ENCODE results near the gene FTH1. TPM values are rescaled to one million over a fixed set of nuclear protein-coding genes. Genes with fewer than 3 reads are reported as not detected.

Gene FTH1
- total RNA-seq, 1 donor from 2014 or later, result 1,669 TPM

- H3K27me3 Mint-ChIP-seq, result no peaks in the 10 kb centered on the region
- peaks cover 27% of the 10 kb centered on the region for H3K4me1 Mint-ChIP-seq (ENCODE audit: low read depth)
- peak overlapping the region; percentile 95 for H3K4me3 Mint-ChIP-seq (ENCODE audit: low read depth)
- peak overlapping the region; percentile 76 for H3K27ac Mint-ChIP-seq
- no peak for TF ChIP-seq CTCF (IDR thresholded peaks at IDR 0.05; ENCODE audit: unreplicated experiment)
- peaks cover 34% of the 10 kb centered on the region for H3K36me3 Mint-ChIP-seq (ENCODE audit: insufficient read depth)
- no peaks in the 10 kb centered on the region for H3K9me3 Mint-ChIP-seq (ENCODE audit: low read depth)
- no peak for DNase-seq (ENCODE audit: low spot score, unreplicated experiment)
Observed at GRCh38 chr11:61964058-61964665, 3.3 kb downstream of the FTH1 start.

- peaks cover 34% of the 10 kb centered on the region for H3K36me3 Mint-ChIP-seq (ENCODE audit: insufficient read depth)
- H3K4me1 Mint-ChIP-seq (ENCODE audit: low read depth), result peaks cover 22% of the 10 kb centered on the region
- peak overlapping the region; percentile 42 for H3K4me3 Mint-ChIP-seq (ENCODE audit: low read depth)
- H3K27me3 Mint-ChIP-seq, result no peaks in the 10 kb centered on the region
- no peak for DNase-seq (ENCODE audit: low spot score, unreplicated experiment)
- TF ChIP-seq CTCF (IDR thresholded peaks at IDR 0.05; ENCODE audit: unreplicated experiment), result no peak
- H3K27ac Mint-ChIP-seq, result peak overlapping the region; percentile 76
- H3K9me3 Mint-ChIP-seq (ENCODE audit: low read depth), result no peaks in the 10 kb centered on the region
Observed at GRCh38 chr11:61963282-61964057, 4.0 kb downstream of the FTH1 start.

GRCh38 chr11:61963016-61963281 is 4.5 kb downstream of the FTH1 start:
- H3K27ac Mint-ChIP-seq, result peak overlapping the region; percentile 73
- no peak for DNase-seq (ENCODE audit: low spot score, unreplicated experiment)
- H3K4me3 Mint-ChIP-seq (ENCODE audit: low read depth), result no peak overlapping the region
- H3K9me3 Mint-ChIP-seq (ENCODE audit: low read depth), result no peaks in the 10 kb centered on the region
- peaks cover 36% of the 10 kb centered on the region for H3K36me3 Mint-ChIP-seq (ENCODE audit: insufficient read depth)
- H3K4me1 Mint-ChIP-seq (ENCODE audit: low read depth), result peaks cover 18% of the 10 kb centered on the region
- no peak for TF ChIP-seq CTCF (IDR thresholded peaks at IDR 0.05; ENCODE audit: unreplicated experiment)
- H3K27me3 Mint-ChIP-seq, result no peaks in the 10 kb centered on the region

- Mint-ChIP-seq H3K36me3 (ENCODE audit: insufficient read depth) (peaks cover 36% of the 10 kb centered on the region), H3K4me1 (ENCODE audit: low read depth) (peaks cover 18% of the 10 kb centered on the region), H3K27me3 (no peaks in the 10 kb centered on the region), H3K4me3 (ENCODE audit: low read depth) (no peak overlapping the region), H3K9me3 (ENCODE audit: low read depth) (no peaks in the 10 kb centered on the region), H3K27ac (peak overlapping the region; percentile 73)
- no peak for TF ChIP-seq CTCF (IDR thresholded peaks at IDR 0.05; ENCODE audit: unreplicated experiment)
- DNase-seq (ENCODE audit: low spot score, unreplicated experiment), result no peak
Observed at GRCh38 chr11:61962213-61963015, 5.0 kb downstream of the FTH1 start.

GRCh38 chr11:61961570-61962212 is 5.7 kb downstream of the FTH1 start:
- no peak for TF ChIP-seq CTCF (IDR thresholded peaks at IDR 0.05; ENCODE audit: unreplicated experiment)
- H3K4me1 Mint-ChIP-seq (ENCODE audit: low read depth), result peaks cover 18% of the 10 kb centered on the region
- H3K36me3 Mint-ChIP-seq (ENCODE audit: insufficient read depth), result peaks cover 36% of the 10 kb centered on the region
- no peaks in the 10 kb centered on the region for H3K9me3 Mint-ChIP-seq (ENCODE audit: low read depth)
- H3K27me3 Mint-ChIP-seq, result no peaks in the 10 kb centered on the region
- DNase-seq (ENCODE audit: low spot score, unreplicated experiment), result no peak
- H3K4me3 Mint-ChIP-seq (ENCODE audit: low read depth), result no peak overlapping the region
- H3K27ac Mint-ChIP-seq, result peak overlapping the region; percentile 73
